ENCODE results near the gene FOXQ1.

FOXQ1 gene

DNA sequence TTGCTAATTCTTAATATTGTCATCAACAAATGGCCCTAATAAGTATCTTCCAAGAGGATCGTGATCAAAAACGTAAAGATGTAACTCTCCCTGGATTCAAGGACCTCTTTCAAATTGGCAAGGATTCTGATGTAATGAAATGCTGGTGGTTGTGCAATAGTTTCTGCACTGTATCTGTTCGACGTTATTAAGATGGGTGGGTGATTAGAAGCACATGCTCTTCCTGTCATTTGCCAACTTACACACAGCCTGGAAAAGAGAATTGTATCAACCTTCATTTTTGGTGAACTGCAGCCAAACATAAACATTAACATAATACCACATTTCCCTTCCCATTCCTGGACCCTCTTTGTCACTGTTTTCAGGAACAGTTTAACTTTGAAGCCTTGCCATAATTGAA lies 9.8 kb downstream of the FOXQ1 start:
- H3K4me3 ChIP-seq (replicated peaks; ENCODE audit: low read depth, low read length), result no peak overlapping the region
- no peak for DNase-seq (ENCODE audit: extremely low read depth, low read depth)
- TF ChIP-seq, protein P1, sequence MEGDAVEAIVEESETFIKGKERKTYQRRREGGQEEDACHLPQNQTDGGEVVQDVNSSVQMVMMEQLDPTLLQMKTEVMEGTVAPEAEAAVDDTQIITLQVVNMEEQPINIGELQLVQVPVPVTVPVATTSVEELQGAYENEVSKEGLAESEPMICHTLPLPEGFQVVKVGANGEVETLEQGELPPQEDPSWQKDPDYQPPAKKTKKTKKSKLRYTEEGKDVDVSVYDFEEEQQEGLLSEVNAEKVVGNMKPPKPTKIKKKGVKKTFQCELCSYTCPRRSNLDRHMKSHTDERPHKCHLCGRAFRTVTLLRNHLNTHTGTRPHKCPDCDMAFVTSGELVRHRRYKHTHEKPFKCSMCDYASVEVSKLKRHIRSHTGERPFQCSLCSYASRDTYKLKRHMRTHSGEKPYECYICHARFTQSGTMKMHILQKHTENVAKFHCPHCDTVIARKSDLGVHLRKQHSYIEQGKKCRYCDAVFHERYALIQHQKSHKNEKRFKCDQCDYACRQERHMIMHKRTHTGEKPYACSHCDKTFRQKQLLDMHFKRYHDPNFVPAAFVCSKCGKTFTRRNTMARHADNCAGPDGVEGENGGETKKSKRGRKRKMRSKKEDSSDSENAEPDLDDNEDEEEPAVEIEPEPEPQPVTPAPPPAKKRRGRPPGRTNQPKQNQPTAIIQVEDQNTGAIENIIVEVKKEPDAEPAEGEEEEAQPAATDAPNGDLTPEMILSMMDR (IDR thresholded peaks at IDR 0.05; ENCODE audit: low read depth, low read length, missing control alignments), result no peak

DNA sequence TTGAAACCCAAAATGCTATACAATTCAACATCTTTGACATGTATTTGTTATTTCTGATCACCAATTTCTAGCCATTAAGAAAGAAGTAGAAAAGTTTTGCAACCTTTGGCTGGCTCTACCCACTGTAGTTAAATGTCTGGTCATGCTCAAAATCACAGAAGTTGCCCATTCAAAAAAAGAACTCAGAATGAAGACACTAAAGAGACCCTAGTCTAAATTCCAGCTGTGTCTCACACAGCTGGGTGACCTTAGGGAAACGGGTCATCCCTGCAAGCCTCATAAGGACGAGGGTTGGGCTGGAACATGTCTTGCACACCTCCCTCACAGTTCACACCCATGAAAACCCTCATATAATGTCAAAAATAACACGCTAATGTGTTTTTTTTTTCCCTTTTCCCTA lies 10.3 kb downstream of the FOXQ1 start:
- no peak overlapping the region for H3K4me3 ChIP-seq (replicated peaks; ENCODE audit: low read depth, low read length)
- TF ChIP-seq, protein P1 (IDR thresholded peaks at IDR 0.05; ENCODE audit: low read depth, low read length, missing control alignments), result no peak
- no peak for DNase-seq (ENCODE audit: extremely low read depth, low read depth)

DNA sequence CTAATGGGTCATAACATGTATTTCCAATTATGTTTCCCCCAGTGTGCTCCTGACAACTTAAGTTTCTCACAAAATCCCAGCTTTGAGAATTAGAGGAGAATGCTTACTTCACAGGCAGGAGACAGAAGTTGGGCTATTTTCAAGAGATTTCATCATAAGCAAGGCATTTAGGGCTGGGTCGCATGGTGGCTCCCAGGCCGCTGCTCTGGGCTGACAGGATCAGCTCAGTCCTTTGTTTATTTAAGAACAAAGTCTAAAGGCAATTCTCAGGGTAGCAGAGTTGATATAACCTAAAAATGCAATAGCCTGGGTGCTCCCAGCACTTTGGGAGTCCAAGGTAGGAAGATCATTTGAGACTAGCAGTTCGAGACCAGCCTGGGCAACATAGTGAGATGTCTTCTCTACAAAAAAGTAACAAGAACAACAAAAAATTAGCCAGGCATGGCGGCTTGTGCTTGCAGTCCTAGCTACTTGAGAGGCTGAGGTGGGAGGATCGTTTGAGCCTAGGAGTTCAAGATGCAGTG lies 10.9 kb downstream of the FOXQ1 start:
- TF ChIP-seq, protein P1 (IDR thresholded peaks at IDR 0.05; ENCODE audit: low read depth, low read length, missing control alignments), result no peak
- no peak overlapping the region for H3K4me3 ChIP-seq (replicated peaks; ENCODE audit: low read depth, low read length)
- DNase-seq (ENCODE audit: extremely low read depth, low read depth), result no peak

DNA sequence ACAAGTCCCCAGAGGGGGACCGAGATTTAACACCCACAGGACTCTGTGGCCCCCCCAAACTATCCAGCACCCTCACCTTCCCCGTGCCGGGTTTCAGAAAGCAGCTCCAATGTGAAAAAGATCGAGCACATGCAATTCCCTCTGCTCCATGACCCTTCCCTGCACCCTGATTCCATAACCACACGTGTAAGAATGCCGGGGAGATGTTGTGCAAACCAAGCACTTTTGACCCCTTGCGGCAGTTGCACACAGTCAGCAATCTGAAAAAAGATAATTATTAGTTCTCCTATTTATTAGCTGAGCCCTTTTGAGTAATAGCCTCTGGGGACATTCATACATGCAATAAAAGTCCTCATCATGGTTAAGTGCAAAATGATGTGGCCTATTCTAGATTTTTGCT lies 13.0 kb downstream of the FOXQ1 start:
- H3K4me3 ChIP-seq (replicated peaks; ENCODE audit: low read depth, low read length), result no peak overlapping the region
- TF ChIP-seq, protein P1 (IDR thresholded peaks at IDR 0.05; ENCODE audit: low read depth, low read length, missing control alignments), result no peak
- DNase-seq (ENCODE audit: extremely low read depth, low read depth), result no peak

DNA sequence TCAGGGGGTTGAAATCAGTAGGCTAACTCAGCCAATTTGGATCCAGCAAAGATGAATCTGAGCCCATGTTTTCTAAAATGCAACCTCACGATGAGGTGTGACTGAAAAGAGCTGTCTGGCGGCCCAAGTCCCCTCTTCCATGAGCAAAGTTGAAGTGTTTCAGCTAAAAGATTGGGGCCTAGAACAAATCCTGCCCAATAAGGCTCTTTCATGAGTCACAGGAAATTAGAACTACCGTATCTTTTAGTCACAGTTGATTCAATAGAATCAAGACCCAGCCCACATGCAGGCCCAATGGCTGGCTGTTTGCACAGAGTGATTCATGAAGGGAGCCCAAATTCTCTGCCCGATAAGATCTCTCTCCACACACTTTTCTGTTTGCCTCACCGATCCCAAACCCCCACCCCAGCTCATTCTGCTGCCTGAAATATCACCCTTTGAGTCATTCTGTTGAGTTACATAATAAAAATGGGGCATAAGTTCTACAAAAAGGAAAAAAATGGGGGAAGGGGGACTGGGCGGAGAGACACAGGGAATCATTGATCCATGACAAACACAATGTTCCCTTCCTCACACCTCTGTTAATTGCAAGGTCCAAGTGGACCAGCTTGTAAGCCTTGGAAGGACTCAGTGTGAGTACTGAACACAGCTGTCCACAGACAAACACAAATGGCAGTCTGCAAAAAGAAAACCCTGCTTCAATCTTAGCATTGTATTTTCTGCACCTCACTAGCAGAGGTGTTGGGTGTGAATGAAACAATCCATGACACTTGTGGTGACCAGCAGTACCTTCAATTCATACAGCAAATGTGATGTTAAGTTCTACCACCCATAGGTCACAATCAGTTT lies 13.8 kb downstream of the FOXQ1 start:
- peak; percentile 90 for DNase-seq (ENCODE audit: extremely low read depth, low read depth)
- TF ChIP-seq, protein P1 (IDR thresholded peaks at IDR 0.05; ENCODE audit: low read depth, low read length, missing control alignments), result no peak
- no peak overlapping the region for H3K4me3 ChIP-seq (replicated peaks; ENCODE audit: low read depth, low read length)

DNA sequence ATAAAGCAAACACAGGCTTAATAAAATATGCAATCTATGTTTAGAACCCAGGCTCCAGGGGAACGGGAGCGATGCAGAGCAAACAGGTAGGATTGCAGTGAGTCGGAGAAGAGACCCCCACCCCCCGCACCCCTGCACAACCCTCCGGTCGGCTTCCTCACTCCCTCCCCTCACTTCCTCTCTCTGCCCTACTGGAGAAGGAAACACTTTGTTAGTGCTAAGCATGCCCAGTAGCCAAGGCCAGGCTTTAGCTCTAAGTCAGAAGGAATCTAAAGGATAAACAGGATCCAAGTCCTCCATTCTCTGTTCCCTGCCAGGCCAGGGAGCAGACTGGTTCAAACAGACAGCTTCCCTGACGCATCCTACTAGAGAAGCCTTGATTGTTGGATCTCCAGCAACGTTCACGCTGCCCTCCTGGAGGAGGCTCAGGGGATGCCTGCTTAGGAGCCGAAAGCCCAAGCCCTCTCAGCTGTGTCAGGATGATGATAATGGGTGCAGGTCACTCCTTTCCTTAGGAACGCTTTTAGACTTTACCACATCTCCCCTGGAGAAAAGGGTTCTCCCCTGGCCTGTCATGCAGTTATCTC lies 14.7 kb downstream of the FOXQ1 start:
- no peak for DNase-seq (ENCODE audit: extremely low read depth, low read depth)
- TF ChIP-seq, protein P1 (IDR thresholded peaks at IDR 0.05; ENCODE audit: low read depth, low read length, missing control alignments), result no peak

More for the DNA sequence above, 14.7 kb downstream of the FOXQ1 start:
- H3K4me3 ChIP-seq (replicated peaks; ENCODE audit: low read depth, low read length), result no peak overlapping the region

All from HFF-Myc (cell line).